T follicular helper cell (primary cell): Measurements from ENCODE around the gene OBSCN.

Experiments
- DNase-seq: peaks from one replicate; pipeline ENCODE4 v3.0.0-alpha.2; 2020; ENCODE audit warnings: low read depth

OBSCN gene

DNA sequence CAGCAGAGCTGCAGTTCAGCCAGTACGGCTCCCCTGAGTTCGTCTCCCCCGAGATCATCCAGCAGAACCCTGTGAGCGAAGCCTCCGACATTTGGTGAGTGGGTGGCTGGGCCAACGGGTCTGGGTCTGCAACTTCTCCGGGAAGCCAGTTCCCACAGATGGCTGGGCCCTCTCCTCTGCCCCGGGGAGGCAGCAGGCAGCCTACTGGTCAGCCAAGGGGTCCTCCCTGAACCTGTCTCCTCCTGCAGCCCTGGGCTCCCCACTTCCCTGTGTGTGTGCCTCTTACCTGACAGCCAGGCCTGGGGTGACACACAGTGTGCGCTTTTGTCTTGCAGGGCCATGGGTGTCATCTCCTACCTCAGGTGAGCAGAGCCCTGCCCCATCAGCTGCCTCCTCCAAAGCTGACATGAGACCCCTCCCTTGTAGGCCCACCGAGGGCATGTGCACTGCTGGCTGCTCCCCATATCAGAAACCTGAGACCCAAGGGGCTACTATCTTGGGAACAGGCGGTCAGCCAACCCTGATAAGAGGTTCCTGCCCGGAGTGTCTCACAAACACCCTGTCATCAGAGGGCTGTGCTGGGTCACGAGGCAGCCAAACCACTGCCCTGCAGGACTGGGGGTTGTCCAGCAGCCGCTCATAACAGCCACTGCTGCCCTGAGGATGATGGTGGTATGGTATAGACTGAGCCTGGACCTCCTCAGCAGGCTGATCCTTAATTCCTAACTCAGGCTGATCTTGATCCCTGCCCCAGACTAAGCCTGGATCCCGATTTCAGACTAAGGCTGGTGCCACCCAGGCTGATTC is 161.2 kb downstream of the OBSCN start:
- no peak for DNase-seq

DNA sequence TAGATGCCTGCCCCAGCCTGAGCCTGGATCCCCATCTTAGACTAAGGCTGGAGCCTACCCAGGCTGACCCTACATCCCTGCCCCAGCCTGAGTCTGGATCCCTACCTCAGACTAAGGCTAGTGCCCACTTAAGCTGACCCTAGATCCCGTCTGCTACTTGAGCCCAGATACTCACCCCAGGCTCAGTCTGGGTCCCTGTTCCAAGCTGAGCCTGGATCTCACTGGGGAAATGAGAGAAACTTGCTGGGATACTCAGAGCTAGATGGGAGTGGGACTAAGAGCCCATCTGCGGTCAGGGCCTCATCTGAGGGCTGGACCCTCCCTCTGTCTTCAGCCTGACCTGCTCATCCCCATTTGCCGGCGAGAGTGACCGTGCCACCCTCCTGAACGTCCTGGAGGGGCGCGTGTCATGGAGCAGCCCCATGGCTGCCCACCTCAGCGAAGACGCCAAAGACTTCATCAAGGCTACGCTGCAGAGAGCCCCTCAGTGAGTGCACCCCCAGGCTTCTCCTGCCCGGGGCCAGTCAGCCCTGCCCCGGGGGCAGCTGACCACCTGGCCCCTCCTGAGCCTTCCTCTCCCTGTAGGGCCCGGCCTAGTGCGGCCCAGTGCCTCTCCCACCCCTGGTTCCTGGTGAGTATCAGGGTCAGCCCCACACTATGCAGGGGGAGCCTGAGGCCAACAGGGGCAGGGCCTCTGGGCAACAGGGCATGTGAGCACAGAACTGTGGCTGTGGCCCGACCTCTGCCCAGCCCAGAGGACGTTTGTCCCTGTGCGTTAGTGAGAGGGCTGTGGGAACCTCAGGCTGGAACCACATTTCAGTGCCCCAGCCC is 162.0 kb downstream of the OBSCN start:
- no peak for DNase-seq

DNA sequence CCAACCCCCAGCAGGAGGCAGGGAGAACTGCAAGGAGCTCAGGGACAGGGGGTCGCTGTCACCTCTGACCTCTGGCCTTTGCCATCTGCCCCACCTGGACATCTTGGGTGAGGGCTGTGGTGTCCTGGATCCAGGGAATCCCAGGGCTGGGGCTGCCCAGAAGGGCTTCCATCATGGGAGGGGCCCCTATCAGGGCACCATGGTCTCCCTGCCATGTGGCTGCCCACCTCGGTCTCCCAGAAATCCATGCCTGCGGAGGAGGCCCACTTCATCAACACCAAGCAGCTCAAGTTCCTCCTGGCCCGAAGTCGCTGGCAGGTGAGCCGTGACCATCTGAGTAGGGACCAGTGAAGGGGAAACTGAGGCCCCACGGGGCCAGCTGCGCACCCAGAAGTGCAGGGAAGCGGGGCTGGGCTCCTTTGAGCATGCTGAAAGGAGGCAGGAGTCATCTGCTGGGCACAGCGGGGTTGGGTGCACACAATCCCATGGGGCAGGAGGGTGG is 162.6 kb downstream of the OBSCN start:
- no peak for DNase-seq

DNA sequence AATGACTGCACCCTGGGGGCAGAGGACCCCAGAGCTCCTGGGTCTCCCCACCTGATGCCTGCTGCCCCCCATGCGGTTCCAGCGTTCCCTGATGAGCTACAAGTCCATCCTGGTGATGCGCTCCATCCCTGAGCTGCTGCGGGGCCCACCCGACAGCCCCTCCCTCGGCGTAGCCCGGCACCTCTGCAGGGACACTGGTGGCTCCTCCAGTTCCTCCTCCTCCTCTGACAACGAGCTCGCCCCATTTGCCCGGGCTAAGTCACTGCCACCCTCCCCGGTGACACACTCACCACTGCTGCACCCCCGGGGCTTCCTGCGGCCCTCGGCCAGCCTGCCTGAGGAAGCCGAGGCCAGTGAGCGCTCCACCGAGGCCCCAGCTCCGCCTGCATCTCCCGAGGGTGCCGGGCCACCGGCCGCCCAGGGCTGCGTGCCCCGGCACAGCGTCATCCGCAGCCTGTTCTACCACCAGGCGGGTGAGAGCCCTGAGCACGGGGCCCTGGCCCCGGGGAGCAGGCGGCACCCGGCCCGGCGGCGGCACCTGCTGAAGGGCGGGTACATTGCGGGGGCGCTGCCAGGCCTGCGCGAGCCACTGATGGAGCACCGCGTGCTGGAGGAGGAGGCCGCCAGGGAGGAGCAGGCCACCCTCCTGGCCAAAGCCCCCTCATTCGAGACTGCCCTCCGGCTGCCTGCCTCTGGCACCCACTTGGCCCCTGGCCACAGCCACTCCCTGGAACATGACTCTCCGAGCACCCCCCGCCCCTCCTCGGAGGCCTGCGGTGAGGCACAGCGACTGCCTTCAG is 163.3 kb downstream of the OBSCN start:
- no peak for DNase-seq

DNA sequence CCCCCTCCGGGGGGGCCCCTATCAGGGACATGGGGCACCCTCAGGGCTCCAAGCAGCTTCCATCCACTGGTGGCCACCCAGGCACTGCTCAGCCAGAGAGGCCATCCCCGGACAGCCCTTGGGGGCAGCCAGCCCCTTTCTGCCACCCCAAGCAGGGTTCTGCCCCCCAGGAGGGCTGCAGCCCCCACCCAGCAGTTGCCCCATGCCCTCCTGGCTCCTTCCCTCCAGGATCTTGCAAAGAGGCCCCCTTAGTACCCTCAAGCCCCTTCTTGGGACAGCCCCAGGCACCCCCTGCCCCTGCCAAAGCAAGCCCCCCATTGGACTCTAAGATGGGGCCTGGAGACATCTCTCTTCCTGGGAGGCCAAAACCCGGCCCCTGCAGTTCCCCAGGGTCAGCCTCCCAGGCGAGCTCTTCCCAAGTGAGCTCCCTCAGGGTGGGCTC is 163.9 kb downstream of the OBSCN start:
- no peak for DNase-seq

DNA sequence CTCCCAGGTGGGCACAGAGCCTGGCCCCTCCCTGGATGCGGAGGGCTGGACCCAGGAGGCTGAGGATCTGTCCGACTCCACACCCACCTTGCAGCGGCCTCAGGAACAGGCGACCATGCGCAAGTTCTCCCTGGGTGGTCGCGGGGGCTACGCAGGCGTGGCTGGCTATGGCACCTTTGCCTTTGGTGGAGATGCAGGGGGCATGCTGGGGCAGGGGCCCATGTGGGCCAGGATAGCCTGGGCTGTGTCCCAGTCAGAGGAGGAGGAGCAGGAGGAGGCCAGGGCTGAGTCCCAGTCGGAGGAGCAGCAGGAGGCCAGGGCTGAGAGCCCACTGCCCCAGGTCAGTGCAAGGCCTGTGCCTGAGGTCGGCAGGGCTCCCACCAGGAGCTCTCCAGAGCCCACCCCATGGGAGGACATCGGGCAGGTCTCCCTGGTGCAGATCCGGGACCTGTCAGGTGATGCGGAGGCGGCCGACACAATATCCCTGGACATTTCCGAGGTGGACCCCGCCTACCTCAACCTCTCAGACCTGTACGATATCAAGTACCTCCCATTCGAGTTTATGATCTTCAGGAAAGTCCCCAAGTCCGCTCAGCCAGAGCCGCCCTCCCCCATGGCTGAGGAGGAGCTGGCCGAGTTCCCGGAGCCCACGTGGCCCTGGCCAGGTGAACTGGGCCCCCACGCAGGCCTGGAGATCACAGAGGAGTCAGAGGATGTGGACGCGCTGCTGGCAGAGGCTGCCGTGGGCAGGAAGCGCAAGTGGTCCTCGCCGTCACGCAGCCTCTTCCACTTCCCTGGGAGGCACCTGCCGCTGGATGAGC is 164.5 kb downstream of the OBSCN start:
- DNase-seq = no peak

DNA sequence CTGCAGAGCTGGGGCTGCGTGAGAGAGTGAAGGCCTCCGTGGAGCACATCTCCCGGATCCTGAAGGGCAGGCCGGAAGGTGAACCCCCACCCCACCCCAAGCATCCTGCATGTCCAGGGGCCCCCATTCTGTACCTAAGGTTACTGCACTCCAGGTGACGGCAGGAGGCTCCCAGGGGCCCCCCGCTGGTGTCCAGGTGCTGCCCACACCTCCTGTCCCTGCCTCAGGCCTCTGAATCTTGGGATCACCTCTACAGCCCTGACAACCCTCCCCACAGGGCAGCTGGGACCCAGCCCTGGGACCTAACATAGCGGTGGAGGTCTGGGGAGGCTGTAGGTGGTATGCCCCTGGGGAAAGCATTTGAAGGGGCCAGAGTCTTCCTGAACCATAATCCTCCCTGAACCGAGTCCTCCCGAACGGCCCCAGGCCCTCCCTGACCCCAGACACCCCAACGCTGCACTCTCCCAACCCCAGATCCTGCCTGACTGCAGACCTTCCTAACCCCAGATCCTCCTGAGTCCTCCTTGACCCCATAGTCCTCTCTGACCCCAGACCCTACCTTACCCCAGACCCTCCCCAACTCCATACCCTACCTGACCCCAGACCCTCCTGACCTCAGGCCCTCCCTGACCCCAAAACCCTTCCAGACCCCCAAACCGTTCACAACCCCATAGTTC is 165.3 kb downstream of the OBSCN start:
- DNase-seq = no peak

DNA sequence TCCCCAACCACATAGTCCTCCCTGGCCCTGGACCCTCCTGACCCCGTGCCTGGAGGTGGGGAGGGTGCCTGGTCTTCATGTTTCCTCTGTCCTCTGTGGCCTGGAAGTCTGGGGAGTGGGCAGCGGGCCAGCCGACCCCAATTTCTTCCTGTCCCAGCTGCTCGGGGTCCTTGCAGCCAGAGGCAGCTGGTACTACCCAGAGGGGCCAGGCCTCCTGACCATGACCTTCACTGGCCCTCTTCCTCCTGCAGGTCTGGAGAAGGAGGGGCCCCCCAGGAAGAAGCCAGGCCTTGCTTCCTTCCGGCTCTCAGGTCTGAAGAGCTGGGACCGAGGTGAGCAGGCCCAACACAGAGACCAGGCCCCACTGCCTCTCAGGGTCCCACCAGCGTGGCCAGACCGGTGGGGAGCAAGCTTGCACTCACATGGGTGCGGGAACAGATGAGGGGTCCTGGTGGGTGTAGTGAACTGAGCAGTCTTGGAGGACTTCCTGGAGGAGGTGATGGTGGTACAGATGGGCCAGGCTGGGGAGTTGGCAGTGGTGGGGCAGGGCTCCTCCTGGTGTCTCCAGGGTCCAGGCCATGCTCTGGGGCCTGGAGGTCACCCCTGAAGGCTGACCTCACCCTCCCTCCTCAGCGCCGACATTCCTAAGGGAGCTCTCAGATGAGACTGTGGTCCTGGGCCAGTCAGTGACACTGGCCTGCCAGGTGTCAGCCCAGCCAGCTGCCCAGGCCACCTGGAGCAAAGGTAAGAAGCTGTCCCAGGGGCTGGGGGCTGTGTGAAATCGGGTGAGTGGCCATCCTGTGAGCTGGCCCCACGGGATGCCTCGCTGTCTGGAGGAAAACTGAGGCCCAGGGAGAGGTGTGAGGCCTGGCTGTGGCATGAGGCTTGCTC is 166.1 kb downstream of the OBSCN start:
- no peak for DNase-seq

DNA sequence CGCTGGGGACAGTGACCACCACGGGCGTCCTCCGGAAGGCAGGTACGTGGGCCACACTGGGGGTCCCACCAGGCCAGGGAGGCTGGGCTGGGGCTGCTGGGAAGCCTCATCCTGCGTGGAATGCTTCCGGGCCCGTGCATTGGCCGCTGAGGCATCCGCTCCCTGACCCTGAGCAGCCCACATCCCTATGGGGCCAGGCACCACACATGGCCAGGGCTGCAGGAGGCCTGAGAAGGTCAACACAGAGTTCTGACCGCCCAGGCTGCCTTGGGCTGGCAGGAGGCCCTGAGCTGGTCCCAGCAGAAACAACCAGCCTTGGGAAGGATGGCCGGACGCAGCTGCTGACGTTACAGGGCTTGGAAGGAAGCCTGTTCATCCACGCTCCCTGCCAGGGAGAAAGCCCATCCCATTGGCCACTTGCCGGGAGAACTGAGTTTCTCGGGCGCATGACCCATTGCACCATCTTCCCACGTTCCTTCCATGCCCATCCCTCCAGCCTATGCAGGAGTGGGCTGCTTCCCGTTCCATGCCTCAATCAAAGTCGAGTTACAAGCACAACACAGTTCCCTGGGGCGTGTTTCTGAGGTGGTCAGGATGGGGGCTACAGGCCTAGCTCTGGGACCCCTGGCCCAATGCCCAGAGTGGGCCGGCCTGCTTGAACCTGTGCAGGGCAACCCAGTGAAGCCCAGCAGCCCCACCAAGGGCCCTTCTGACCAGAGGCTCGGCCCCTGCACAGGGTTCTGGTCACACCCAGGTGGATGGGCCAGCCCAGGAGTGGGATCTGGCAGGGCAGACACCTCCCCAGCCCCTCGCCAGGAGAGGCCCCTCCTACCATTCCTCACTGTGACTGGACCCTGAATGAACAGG is 167.1 kb downstream of the OBSCN start:
- no peak for DNase-seq

DNA sequence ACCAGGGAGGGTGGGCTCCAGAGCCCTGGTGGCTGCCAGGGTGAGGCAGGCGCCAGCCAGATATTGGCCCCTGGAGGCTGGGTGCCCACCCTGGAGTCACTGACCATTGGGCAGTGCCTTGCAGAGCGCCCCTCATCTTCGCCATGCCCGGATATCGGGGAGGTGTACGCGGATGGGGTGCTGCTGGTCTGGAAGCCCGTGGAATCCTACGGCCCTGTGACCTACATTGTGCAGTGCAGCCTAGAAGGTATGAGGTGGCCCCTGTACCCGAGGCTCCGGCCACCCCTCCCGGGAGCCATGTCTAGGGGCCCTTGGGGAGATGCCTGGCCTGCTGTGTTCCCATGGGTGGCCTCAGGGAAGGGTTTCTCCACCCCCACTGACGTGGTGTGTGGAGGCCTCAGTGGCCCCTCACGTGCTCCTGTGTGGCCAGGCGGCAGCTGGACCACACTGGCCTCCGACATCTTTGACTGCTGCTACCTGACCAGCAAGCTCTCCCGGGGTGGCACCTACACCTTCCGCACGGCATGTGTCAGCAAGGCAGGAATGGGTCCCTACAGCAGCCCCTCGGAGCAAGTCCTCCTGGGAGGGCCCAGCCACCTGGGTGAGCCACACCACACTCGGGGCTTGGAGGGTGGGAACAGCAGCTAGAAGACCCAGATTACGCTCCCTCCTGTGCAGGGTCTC is 167.9 kb downstream of the OBSCN start:
- no peak for DNase-seq

DNA sequence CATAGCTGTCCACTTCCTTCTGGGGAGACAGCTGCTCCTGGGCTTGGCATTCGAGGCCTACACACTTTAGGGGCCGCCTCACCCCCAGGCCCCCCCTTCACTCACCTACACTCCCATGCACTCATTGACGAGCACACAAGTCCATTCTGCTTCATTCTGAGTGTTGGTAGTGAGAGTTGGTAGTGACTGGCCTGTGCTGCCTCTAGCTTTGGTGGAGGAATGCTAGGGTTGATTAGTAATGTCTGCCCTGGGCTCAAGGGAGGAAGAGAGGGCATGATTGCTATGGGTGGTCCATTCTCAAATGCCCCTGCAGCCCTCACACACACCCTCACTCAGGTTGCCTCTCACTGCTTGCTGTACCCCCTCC is 168.4 kb downstream of the OBSCN start:
- no peak for DNase-seq

DNA sequence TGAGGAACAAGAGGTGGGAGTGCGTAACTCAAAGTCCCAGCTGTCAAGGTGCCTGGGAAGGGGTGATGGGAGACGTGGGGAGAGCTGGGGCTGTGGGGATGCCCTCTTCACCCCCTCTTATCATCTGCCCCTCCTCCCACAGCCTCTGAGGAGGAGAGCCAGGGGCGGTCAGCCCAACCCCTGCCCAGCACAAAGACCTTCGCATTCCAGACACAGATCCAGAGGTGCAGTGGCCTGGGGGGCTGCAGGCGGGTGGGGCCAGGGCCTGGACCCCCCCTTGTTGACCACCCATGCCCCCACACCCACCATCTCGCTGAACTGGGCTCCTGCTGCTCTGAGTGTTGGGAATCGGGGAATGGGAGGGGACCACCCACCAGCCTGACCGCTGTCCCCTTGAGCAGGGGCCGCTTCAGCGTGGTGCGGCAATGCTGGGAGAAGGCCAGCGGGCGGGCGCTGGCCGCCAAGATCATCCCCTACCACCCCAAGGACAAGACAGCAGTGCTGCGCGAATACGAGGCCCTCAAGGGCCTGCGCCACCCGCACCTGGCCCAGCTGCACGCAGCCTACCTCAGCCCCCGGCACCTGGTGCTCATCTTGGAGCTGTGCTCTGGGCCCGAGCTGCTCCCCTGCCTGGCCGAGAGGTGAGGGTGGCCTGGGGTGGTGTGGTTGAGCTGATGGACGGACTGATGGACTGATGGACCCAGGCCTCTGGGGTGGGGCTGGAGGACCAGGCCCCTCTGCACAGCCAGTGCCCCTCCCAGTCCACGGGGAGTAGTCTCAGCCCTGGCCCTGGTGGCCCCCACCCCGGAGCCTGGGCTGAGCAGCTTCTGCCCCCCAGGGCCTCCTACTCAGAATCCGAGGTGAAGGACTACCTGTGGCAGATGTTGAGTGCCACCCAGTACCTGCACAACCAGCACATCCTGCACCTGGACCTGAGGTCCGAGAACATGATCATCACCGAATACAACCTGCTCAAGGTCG is 169.1 kb downstream of the OBSCN start:
- no peak for DNase-seq

DNA sequence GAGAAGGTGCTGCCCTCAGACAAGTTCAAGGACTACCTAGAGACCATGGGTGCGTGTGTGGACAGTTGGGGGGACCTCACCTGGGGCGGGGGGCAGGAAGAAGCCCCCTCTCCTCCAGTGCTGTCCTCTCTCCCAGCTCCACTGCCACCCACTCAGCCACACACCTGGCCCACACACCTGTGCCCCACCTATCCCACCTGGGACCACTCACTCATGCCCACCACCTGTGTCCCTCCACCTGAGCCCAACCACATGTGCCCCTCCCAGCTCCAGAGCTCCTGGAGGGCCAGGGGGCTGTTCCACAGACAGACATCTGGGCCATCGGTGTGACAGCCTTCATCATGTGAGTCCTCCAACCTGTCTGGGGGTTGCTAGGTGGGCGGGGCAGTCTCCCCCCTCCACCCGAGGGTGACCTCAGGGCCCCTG is 169.8 kb downstream of the OBSCN start:
- no peak for DNase-seq

DNA sequence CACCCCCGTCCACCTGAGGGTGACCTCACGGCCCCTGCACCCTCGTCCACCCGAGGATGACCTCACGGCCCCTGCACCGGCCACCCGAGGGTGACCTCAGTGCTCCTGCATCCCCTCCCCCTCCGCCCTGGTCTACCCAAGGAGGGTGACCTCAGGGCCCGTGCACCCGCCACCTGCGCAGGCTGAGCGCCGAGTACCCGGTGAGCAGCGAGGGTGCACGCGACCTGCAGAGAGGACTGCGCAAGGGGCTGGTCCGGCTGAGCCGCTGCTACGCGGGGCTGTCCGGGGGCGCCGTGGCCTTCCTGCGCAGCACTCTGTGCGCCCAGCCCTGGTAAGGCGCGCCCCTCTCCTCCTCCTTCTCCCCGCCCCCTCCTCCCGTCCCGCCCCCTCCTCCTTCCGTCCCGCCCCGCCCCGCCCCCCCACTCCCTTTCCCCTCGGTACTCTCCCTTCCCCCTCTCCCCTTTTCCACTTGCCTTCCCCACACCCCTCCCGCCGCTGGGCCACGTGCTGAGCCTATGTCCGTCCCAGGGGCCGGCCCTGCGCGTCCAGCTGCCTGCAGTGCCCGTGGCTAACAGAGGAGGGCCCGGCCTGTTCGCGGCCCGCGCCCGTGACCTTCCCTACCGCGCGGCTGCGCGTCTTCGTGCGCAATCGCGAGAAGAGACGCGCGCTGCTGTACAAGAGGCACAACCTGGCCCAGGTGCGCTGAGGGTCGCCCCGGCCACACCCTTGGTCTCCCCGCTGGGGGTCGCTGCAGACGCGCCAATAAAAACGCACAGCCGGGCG is 170.4 kb downstream of the OBSCN start:
- peak; percentile 38 for DNase-seq

DNA sequence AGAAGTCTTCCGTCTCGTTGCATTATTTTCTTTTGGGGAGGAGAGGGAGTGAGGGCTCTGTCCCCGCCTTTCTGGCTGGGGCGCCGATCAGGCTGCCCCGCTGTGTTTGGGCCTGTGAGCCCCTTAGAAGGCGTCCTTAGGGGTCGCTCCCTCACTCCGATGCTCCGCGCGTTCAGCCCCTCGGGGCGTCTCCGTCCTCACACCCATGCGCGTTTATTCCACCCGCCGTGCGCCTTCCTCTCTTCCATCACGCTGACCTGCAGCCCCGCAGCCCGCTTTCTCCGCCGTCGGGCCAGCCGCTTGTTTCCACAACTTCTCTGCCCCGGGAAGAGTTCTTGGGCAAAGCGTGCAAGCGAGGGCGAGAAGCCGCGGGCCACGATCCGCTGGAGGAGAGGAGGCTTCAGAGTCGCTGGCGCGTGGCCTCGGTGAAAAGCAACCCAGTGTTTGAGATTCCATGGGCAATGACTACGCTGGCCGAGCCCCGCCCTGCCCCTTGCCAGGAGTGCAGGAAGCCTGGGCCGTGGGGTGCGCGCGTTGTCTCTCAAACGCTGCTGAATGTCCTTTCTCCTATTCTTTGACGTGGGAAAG is 171.1 kb downstream of the OBSCN start:
- no peak for DNase-seq

DNA sequence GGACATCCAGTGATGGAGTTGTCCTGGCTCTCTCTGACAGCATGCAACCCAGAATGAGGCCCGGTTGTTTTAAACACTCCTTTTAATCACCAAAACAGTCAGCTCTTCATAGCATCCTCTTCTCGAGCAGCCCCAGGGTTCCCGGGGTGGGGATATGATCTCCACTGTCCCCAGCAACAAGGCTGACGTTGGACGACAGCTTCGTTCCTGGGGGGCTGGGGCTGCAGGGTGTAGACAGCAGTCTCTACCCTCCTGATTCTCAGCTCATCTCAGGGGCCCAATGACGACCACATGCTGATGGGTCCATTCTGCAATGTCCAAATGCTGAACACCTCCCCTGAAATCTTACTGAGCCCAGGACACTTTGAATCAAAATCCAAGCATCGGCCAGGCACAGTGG is 171.8 kb downstream of the OBSCN start:
- DNase-seq = no peak
